ENCODE measurements around the gene ZBTB20. TPM values are rescaled to one million over a fixed set of nuclear protein-coding genes. Genes with fewer than 3 reads are reported as not detected.
A peak's percentile ranks its signal among the peaks of the same experiment; 100 is the strongest.

The ZBTB20 gene
- total RNA-seq, 1 donor from 2014 or later, result 21.4 TPM

- no peaks in the 10 kb centered on the region for H3K27me3 ChIP-seq (ENCODE audit: insufficient read depth, low read length)
- H3K4me1 Mint-ChIP-seq (ENCODE audit: low read depth, unreplicated experiment), result peaks cover 22% of the 10 kb centered on the region
- H3K4me1 ChIP-seq (ENCODE audit: insufficient read depth, low read length), result peaks cover 32% of the 10 kb centered on the region
- no peaks in the 10 kb centered on the region for H3K79me2 ChIP-seq (ENCODE audit: insufficient read depth, low read length)
- H3K36me3 ChIP-seq (ENCODE audit: insufficient read depth, low read length), result no peaks in the 10 kb centered on the region
- H3K36me3 Mint-ChIP-seq (ENCODE audit: low read depth, unreplicated experiment), result peaks cover 2% of the 10 kb centered on the region
- H3K9me3 ChIP-seq (ENCODE audit: insufficient read depth, low read depth, low read length), result no peaks in the 10 kb centered on the region
- H3K9ac ChIP-seq (ENCODE audit: low read length), result peak overlapping the region; percentile 45
- H2AFZ ChIP-seq (ENCODE audit: low read depth, low read length), result no peak overlapping the region
- H3K27ac Mint-ChIP-seq (ENCODE audit: unreplicated experiment), result peak overlapping the region; percentile 42
- H3K9me3 Mint-ChIP-seq (ENCODE audit: unreplicated experiment), result no peaks in the 10 kb centered on the region
- H4K20me1 ChIP-seq (ENCODE audit: insufficient read depth, low read length), result no peaks in the 10 kb centered on the region
- peak overlapping the region; percentile 67 for H3K27ac ChIP-seq (ENCODE audit: low read depth, low read length)
- DNase-seq (ENCODE audit: low read depth) (peak; percentile 55), FAIRE-seq (no peak)
- peak overlapping the region; percentile 32 for H3K4me3 ChIP-seq (ENCODE audit: insufficient read depth, low read depth, low read length)
- no peaks in the 10 kb centered on the region for H3K27me3 Mint-ChIP-seq (ENCODE audit: low read depth, unreplicated experiment)
- no peak overlapping the region for H3K4me3 Mint-ChIP-seq (ENCODE audit: unreplicated experiment)
- no peak for TF ChIP-seq EZH2 (IDR thresholded peaks at IDR 0.05; ENCODE audit: insufficient read depth, low read length)
- TF ChIP-seq CTCF (IDR thresholded peaks at IDR 0.05; ENCODE audit: insufficient read depth, low read depth, low read length), result no peak
- peak overlapping the region; percentile 66 for H3K4me2 ChIP-seq (ENCODE audit: low read length)
Measured at GRCh38 chr3:115071166-115071565, 75.9 kb downstream of the ZBTB20 start.

- no peak for TF ChIP-seq EZH2 (IDR thresholded peaks at IDR 0.05; ENCODE audit: insufficient read depth, low read length)
- Histone ChIP-seq H3K4me3 (ENCODE audit: insufficient read depth, low read depth, low read length) (no peak overlapping the region), H3K4me1 (ENCODE audit: insufficient read depth, low read length) (peaks cover 29% of the 10 kb centered on the region), H3K4me2 (ENCODE audit: low read length) (peak overlapping the region; percentile 41), H3K36me3 (ENCODE audit: insufficient read depth, low read length) (no peaks in the 10 kb centered on the region), H3K79me2 (ENCODE audit: insufficient read depth, low read length) (no peaks in the 10 kb centered on the region), H3K27ac (ENCODE audit: low read depth, low read length) (peak overlapping the region; percentile 21), H3K9me3 (ENCODE audit: insufficient read depth, low read depth, low read length) (no peaks in the 10 kb centered on the region), H2AFZ (ENCODE audit: low read depth, low read length) (peak overlapping the region; percentile 35), H3K27me3 (ENCODE audit: insufficient read depth, low read length) (no peaks in the 10 kb centered on the region), H3K9ac (ENCODE audit: low read length) (peak overlapping the region; percentile 14), H4K20me1 (ENCODE audit: insufficient read depth, low read length) (no peaks in the 10 kb centered on the region)
- Mint-ChIP-seq H3K4me1 (ENCODE audit: low read depth, unreplicated experiment) (peaks cover 16% of the 10 kb centered on the region), H3K27ac (ENCODE audit: unreplicated experiment) (peak overlapping the region; percentile 26), H3K36me3 (ENCODE audit: low read depth, unreplicated experiment) (peaks cover 2% of the 10 kb centered on the region), H3K27me3 (ENCODE audit: low read depth, unreplicated experiment) (no peaks in the 10 kb centered on the region), H3K4me3 (ENCODE audit: unreplicated experiment) (no peak overlapping the region), H3K9me3 (ENCODE audit: unreplicated experiment) (no peaks in the 10 kb centered on the region)
- FAIRE-seq, result no peak
- DNase-seq (ENCODE audit: low read depth), result peak; percentile 16
Measured at GRCh38 chr3:115068799-115069198, 78.3 kb downstream of the ZBTB20 start.

GRCh38 chr3:115062412-115062956 is 84.6 kb downstream of the ZBTB20 start:
- Histone ChIP-seq H2AFZ (ENCODE audit: low read depth, low read length) (no peak overlapping the region), H3K4me1 (ENCODE audit: insufficient read depth, low read length) (peaks cover 14% of the 10 kb centered on the region), H3K4me2 (ENCODE audit: low read length) (peak overlapping the region; percentile 54), H3K9ac (ENCODE audit: low read length) (peak overlapping the region; percentile 18), H3K79me2 (ENCODE audit: insufficient read depth, low read length) (no peaks in the 10 kb centered on the region), H4K20me1 (ENCODE audit: insufficient read depth, low read length) (no peaks in the 10 kb centered on the region), H3K9me3 (ENCODE audit: insufficient read depth, low read depth, low read length) (no peaks in the 10 kb centered on the region), H3K27ac (ENCODE audit: low read depth, low read length) (peak overlapping the region; percentile 68), H3K36me3 (ENCODE audit: insufficient read depth, low read length) (no peaks in the 10 kb centered on the region), H3K27me3 (ENCODE audit: insufficient read depth, low read length) (no peaks in the 10 kb centered on the region), H3K4me3 (ENCODE audit: insufficient read depth, low read depth, low read length) (no peak overlapping the region)
- no peak for TF ChIP-seq EZH2 (IDR thresholded peaks at IDR 0.05; ENCODE audit: insufficient read depth, low read length)
- DNase-seq (ENCODE audit: low read depth), result peak; percentile 82
- Mint-ChIP-seq H3K27me3 (ENCODE audit: low read depth, unreplicated experiment) (no peaks in the 10 kb centered on the region), H3K4me3 (ENCODE audit: unreplicated experiment) (no peak overlapping the region), H3K36me3 (ENCODE audit: low read depth, unreplicated experiment) (no peaks in the 10 kb centered on the region), H3K4me1 (ENCODE audit: low read depth, unreplicated experiment) (peaks cover 11% of the 10 kb centered on the region), H3K27ac (ENCODE audit: unreplicated experiment) (no peak overlapping the region), H3K9me3 (ENCODE audit: unreplicated experiment) (peaks cover 1% of the 10 kb centered on the region)
- peak; percentile 52 for FAIRE-seq
